Fibroblast of lung (primary cell): ENCODE data around the gene GPR162.

ENCODE experiments used
- CTCF ChIP-seq, 2 donors: IDR thresholded peaks in 1 of 2; conservative IDR thresholded peaks in 1 of 2; 1 replicate in 1 of 2; 2 replicates in 1 of 2; pipeline ENCODE4 v1.5.1; 2011 to 2012; ENCODE audit warnings: low read length in 2 of 2, control low read depth in 1 of 2, inconsistent platforms in 1 of 2, low read depth in 1 of 2, mild to moderate bottlenecking in 1 of 2
- EZH2 ChIP-seq: IDR thresholded peaks from 2 replicates; pipeline ENCODE4 v1.5.1; 2012; ENCODE audit warnings: low read length, control low read depth, mild to moderate bottlenecking; ENCODE audit errors: missing control alignments

GRCh38 chr12:6872073-6873048 lies 50.7 kb downstream of the GPR162 start:
- TF ChIP-seq CTCF (conservative IDR thresholded peaks at IDR 0.05 in 1 of 2, IDR thresholded peaks at IDR 0.05 in 1 of 2; ENCODE audit: low read depth in 1 of 2, low read length in 2 of 2) (peak; percentile 91 to 92), EZH2 (no peak)
